DMS53 treated with DMSO at 0.1 percent for 48 hours (cell line): ENCODE results near the gene PBRM1.

Source experiments
- DNase-seq: peaks from one replicate; lab custom pipeline; 2025; ENCODE audit not compliant: unreplicated experiment; lab: John Stamatoyannopoulos, UW

PBRM1 gene

GRCh38 chr3:52525680-52526561 lies 159.8 kb downstream of the PBRM1 start:
- DNase-seq, result no peak

GRCh38 chr3:52524752-52525679 lies 160.7 kb downstream of the PBRM1 start:
- no peak for DNase-seq

- no peak for DNase-seq
Observed at GRCh38 chr3:52524258-52524751, 161.4 kb downstream of the PBRM1 start.

- no peak for DNase-seq
Observed at GRCh38 chr3:52523386-52524257, 162.1 kb downstream of the PBRM1 start.

- no peak for DNase-seq
Observed at GRCh38 chr3:52522651-52523251, 163.0 kb downstream of the PBRM1 start.

GRCh38 chr3:52521881-52522650 lies 163.6 kb downstream of the PBRM1 start:
- no peak for DNase-seq

- DNase-seq, result no peak
Observed at GRCh38 chr3:52521488-52521824, 164.3 kb downstream of the PBRM1 start.

GRCh38 chr3:52520716-52521487 lies 164.8 kb downstream of the PBRM1 start:
- DNase-seq, result no peak

- no peak for DNase-seq
Observed at GRCh38 chr3:52520141-52520667, 165.5 kb downstream of the PBRM1 start.

GRCh38 chr3:52519445-52520140 lies 166.1 kb downstream of the PBRM1 start:
- DNase-seq, result no peak

- no peak for DNase-seq
Observed at GRCh38 chr3:52518723-52519444, 166.8 kb downstream of the PBRM1 start.

GRCh38 chr3:52517796-52518722 lies 167.7 kb downstream of the PBRM1 start:
- DNase-seq, result no peak

- no peak for DNase-seq
Observed at GRCh38 chr3:52516509-52517195, 169.1 kb downstream of the PBRM1 start.

GRCh38 chr3:52515192-52515591 lies 170.5 kb downstream of the PBRM1 start:
- no peak for DNase-seq

GRCh38 chr3:52514576-52514975 lies 171.1 kb downstream of the PBRM1 start:
- DNase-seq, result no peak

GRCh38 chr3:52513281-52513680 lies 172.4 kb downstream of the PBRM1 start:
- no peak for DNase-seq
